Hepatic stellate cell (primary cell): ENCODE measurements around the gene ZCCHC7.

ENCODE experiments used
- DNase-seq: peaks from one replicate; pipeline ENCODE4 v3.0.0; 2011; ENCODE audit warnings: low spot score

Gene ZCCHC7

GRCh38 chr9:37210737-37211523, 90.6 kb downstream of the ZCCHC7 start:
- DNase-seq, result no peak

GRCh38 chr9:37212435-37212834, 92.1 kb downstream of the ZCCHC7 start:
- DNase-seq, result no peak

DNA sequence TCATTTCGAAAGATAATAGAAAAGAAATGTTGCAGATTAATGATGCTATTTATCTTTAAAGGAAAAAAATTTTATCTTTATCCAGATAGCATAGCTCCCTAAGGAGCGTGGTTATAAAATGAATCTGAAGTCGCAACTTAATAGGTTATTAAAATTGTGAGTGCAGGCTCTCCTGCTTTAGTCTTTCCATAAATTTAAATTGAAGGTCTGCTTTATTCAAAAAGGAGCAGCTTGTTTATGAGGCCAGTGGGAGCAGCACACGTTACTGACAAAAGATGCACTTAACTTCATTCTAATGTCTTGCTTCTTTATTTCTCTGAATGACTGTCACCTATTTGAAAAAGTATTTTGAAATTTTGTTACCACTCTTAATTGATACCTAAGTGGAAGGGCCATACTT, 95.0 kb downstream of the ZCCHC7 start:
- DNase-seq, result no peak

DNA sequence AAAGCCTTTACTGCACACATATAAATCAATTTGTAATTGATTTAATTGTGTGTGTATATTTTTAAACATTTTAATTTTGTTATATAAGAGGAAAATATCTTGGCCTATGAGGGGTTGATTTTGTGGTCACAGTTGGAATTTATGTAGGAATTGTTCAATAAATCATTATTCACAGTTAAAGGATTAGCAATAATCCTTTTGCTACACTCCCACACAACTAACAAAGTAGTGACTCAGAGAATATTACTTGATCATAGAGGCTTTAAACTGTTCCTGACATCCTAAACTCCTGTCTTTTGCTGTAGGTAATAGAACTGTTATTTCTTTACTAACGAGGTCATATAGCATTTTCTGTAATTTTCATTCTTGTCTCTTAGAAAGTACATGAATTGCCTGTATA, 95.5 kb downstream of the ZCCHC7 start:
- no peak for DNase-seq

- no peak for DNase-seq
Measured at GRCh38 chr9:37217161-37217560, 96.8 kb downstream of the ZCCHC7 start.

GRCh38 chr9:37218800-37219425, 98.5 kb downstream of the ZCCHC7 start:
- no peak for DNase-seq

DNA sequence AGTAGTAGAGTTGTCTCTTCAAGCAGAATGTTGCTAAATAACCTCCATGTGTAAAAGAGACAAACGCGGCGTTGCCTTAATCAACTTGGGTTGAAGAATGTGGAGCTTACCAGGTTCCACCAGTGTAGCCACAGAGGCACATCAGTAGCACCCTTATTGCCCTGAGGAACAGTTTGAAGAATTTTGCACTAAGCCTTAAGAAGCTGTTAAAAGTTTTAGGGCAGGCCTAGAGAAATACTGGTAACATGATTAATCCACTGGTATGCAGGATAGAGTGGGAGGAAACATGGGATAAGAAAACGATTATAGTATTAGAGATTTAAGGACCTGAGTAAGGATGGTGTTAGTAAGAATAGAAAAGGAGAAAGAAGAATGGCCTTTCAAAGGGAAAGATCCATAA, 100.6 kb downstream of the ZCCHC7 start:
- DNase-seq, result peak; percentile 31

GRCh38 chr9:37221489-37222106, 101.2 kb downstream of the ZCCHC7 start:
- no peak for DNase-seq

GRCh38 chr9:37229455-37229854, 109.1 kb downstream of the ZCCHC7 start:
- DNase-seq, result no peak

DNA sequence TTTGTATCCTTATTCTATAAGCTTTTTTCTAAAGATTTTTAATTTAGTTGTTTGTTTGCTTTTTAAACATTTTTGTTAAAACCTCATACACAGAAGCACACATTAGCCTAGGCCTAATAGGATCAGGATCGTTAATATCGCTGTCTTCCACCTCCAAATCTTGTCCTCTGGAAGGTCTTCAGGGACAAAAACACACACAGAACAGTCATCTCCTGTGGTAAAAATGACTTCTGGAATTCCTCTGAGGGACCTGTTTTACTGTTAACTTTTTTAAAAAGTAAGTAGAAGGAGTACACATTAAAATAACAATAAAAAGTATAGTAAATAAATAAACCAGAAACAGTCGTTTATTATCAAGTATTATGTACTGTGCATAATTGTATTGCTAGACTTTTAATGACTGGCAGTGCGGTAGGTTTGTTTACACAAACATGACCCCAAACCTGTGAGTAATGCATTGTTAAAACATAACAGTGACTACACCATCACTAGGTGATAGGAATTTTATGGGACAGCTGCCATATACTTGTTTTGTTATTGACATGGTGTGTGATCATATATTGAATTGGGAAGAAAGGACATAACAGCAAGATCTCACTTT, 109.6 kb downstream of the ZCCHC7 start:
- no peak for DNase-seq

DNA sequence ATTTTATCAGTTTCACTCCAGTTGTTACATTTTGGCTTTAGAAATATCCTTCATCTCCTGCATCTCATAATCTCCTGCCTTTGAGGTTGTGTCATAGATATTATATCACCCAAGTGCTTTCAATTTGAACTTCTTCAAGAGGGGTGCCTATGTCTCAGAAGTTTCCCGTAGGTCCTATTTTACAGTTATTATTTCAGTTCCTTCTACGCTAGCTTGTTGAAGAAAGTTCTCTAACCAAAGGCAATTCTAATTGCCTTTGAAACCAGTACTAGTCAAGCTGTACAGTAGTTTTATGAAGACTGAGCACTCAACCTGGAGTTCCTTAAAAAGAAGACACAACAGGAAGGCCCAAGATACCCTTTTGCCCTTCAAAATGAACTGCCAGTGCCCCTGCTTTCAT, 116.4 kb downstream of the ZCCHC7 start:
- DNase-seq, result no peak

- no peak for DNase-seq
Measured at GRCh38 chr9:37238122-37238521, 117.7 kb downstream of the ZCCHC7 start.

GRCh38 chr9:37239224-37239859, 119.0 kb downstream of the ZCCHC7 start:
- DNase-seq, result no peak

DNA sequence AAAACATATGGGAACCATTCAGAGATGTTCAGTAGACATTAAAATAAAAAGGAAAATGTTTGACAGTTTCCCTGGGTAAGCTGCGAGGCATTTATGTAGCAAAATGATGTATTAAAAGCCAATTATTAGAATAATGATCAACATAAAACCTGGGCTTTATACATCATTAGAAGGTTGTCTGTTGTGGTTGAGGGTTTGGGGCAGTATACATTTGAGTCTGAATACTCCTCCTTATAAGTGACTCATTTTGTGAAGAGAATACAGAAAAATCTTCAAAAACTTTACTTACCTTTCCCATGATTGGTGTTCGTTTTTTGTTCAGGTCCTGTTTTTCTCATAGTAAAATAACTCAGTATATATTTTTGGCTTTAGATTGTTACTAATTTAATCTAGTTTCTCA, 119.5 kb downstream of the ZCCHC7 start:
- no peak for DNase-seq

- no peak for DNase-seq
Measured at GRCh38 chr9:37241340-37241739, 121.0 kb downstream of the ZCCHC7 start.

- DNase-seq, result no peak
Measured at GRCh38 chr9:37242089-37242488, 121.7 kb downstream of the ZCCHC7 start.

- no peak for DNase-seq
Measured at GRCh38 chr9:37243588-37244345, 123.4 kb downstream of the ZCCHC7 start.

GRCh38 chr9:37246826-37247225, 126.5 kb downstream of the ZCCHC7 start:
- DNase-seq, result no peak

DNA sequence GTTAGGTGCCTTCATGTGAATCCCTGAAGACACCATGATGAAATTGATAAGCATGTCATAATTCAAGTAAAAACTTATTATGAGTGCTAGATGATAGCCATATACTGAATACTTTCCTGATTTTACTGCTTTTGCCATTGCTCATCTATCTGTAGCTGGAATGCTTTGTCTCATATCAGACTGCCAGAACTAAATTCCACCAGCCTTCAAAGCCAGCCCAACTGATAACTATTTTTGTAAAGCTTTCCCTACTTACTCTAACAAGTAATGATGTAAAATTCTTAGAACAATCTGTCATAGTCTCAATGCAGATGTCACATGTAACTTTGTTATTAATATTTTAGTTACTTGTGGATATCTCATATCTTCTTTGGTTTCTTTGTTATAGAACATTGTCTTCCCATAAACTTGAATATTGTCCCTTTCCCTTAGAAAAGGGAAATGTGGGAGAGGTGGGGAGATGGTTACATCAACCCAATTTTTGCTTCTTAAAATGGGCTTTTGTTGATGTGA, 128.3 kb downstream of the ZCCHC7 start:
- DNase-seq, result no peak

DNA sequence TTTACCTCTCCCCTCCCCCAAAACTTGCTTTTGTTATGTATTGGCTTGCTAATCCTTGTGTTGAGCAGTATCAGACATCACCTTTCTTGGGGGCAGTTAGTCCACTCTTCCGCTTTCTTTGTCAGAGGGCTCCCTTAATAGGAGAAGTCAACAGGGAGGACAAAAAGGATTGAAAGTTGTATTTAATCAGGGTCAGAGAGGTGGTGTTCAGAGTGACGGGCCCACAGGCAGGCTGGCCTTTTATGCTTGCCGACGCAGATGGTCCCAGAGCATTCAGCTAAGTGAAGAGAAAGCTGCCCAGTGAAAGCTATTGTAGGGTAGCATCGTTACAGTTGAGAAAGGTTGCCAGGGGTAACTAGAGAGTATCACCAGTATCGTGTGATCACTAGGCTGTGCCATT, 131.1 kb downstream of the ZCCHC7 start:
- DNase-seq, result no peak

- DNase-seq, result no peak
Measured at GRCh38 chr9:37253377-37253937, 133.1 kb downstream of the ZCCHC7 start.
